M059J (cell line): ENCODE measurements around the gene CDKAL1. TPM values are rescaled to one million over a fixed set of nuclear protein-coding genes. Genes with fewer than 3 reads are reported as not detected.
A peak's percentile ranks its signal among the peaks of the same experiment; 100 is the strongest.

Experiments
- DNase-seq: peaks from one replicate; pipeline ENCODE4 v3.0.0-alpha.2; 2012; ENCODE audit warnings: low read depth
- total RNA-seq: library from RNA; depleted of rRNA; stranded (reverse); fragments of >200 nt; shearing (Covaris generic); gene quantifications from 2 replicates; pipeline ENCODE4 v1.2.3, GENCODE V29; 2014

CDKAL1 gene
- total RNA-seq, 1 experiment from 2014 or later, result 36.4 TPM

DNA sequence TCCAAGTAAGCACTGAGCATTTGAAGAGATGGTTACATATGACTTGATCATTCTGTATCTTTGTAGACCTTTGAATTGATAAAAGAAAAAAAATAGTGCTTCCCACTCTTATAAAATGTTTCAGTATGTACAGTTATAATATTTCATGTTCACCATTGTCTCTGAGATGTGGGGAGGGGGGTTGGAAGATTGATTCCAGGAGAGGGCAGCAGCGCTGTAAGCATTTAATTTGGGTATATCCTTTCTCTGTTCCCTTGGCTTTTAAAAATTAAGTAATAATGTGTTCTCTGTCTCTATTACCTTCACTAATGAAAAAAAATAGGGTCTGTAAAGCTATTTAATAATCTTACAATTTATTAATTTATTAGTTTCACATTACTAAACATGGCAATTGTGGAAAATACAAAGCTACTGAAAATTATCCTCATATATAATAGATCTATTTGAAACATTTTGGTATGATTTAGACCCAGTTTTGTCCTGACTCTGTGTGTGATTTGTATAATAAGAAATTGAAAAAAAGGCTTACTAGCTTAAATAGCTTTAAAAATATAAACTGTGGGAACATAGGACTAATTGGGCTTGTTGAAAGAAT lies 341.2 kb downstream of the CDKAL1 start:
- DNase-seq, result peak; percentile 54

GRCh38 chr6:20876036-20876435 lies 341.8 kb downstream of the CDKAL1 start:
- DNase-seq, result peak; percentile 67

- no peak for DNase-seq
Measured at GRCh38 chr6:20876561-20876960, 342.3 kb downstream of the CDKAL1 start.

DNA sequence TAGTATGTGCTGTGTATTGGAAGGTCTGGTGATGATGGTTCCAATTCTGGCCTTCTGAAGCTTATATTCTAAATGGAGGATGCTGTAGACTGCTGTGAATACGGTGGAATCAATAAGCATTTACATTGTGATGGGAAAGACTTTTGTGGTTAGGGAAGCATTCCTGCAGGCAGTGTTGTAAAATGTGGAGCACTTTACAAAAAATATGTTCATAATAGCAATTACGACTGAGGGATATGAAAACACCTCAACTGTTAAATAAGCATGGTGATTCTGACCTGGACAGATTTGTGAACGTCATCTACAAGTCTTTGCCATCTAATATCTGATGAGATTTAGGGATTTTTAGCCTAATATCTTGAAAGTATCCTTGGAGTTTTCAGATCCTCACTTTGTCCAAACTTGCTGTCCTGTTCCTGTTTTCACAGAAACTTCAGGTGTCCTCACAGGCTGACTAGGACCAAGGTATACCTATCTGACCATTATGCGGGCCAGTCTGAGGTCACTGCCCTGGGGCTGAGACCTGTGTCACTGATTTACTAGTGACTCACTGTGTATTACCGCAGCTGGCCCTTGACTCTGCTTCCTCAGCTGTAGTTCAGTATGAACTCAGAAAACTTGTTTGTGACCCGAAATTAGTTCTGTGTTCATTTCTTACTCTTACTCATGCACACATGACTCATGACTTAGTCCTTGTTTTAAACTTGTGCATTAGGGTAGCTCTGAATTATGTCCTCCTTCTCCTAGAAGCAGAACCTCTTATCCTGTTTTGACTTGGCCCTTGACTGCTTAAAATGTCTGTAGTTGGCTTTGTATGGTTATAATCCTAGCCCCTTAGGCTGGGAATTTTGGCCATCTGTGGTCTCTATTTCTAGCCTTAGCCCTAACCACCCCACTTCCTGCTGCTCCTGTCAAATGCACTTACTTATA lies 343.0 kb downstream of the CDKAL1 start:
- peak; percentile 99 for DNase-seq

- DNase-seq, result no peak
Measured at GRCh38 chr6:20879121-20879520, 344.9 kb downstream of the CDKAL1 start.

DNA sequence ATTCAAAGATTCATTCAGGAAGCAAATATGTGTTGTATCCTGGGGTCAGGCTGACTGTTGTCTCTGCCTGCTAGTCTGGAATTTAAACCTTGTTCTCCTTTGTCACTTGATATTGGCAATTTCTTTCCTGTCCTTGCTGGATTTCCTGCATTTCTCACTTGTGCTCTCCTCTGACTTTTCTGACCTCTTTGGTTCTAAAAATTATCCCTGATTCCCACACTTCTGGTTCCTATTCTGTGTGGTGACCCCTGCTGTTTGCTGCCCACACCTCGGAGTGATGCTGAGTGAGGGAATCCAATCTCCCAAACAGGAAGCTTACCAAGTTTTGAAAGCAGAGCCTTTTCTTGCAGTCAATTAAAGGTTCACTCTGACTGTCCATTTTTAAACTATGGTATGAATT lies 345.3 kb downstream of the CDKAL1 start:
- peak; percentile 16 for DNase-seq

- no peak for DNase-seq
Measured at GRCh38 chr6:20881365-20881764, 347.1 kb downstream of the CDKAL1 start.

DNA sequence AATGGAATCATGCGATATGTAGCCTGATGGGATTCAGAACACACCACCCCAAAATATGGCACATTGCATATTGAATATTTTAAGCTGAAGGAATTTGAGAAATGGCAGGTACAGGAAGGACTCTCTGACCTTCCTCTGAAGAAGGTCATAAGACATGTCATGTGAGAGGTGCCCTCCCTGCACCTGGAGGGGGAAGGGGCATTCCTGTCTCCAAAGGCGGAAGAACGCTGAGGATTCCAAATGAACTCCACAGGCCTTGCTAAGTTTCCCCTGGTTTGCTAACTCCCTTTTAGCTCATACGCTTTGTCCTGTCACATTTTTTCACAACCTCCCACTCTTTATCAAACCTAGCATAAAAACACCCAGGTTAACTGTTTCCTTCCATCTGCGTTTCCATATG lies 347.8 kb downstream of the CDKAL1 start:
- no peak for DNase-seq

- DNase-seq, result no peak
Measured at GRCh38 chr6:20885076-20885475, 350.8 kb downstream of the CDKAL1 start.

GRCh38 chr6:20891161-20891560 lies 356.9 kb downstream of the CDKAL1 start:
- no peak for DNase-seq

- no peak for DNase-seq
Measured at GRCh38 chr6:20892365-20892764, 358.1 kb downstream of the CDKAL1 start.

GRCh38 chr6:20893412-20893811 lies 359.2 kb downstream of the CDKAL1 start:
- no peak for DNase-seq

- DNase-seq, result no peak
Measured at GRCh38 chr6:20900389-20901160, 366.3 kb downstream of the CDKAL1 start.

DNA sequence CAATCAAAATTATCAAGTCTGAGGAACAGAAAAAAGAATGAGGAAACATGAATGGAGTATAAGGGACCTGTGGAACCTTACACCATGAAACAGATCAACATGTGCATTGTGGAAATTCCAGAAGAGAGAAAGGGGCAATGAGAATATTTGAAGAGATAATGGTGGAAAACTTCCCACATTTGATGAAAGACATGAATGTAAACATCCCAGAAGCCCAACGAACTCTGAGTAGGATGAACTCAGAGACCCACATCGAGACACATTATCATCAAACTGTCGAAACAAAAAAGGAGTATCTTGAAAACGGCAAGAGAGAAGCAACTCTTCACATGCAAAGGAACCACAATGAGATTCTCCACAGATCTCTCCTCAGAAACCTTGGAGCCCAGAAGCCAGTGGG lies 371.1 kb downstream of the CDKAL1 start:
- no peak for DNase-seq

GRCh38 chr6:20906945-20907344 lies 372.7 kb downstream of the CDKAL1 start:
- DNase-seq, result peak; percentile 46

- no peak for DNase-seq
Measured at GRCh38 chr6:20907486-20908071, 373.3 kb downstream of the CDKAL1 start.

DNA sequence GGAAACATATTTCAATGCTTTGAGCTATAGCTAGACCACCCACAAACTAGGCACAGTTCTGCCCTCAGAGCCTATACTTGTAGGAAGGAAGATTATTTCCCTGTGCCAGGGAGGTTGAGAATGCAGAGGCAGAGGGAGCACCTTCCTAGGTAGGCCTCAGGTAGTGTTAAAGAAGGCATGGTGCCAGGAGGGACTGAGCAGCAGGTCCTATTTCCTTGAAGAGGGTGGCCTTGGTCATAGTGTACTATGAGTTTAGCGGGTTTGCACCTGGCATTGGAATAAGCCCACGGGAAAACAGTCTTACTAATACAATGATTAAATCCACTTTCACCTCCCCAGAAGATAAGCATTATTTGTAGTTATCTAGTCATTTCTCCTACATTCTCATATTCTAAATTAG lies 375.4 kb downstream of the CDKAL1 start:
- no peak for DNase-seq

DNA sequence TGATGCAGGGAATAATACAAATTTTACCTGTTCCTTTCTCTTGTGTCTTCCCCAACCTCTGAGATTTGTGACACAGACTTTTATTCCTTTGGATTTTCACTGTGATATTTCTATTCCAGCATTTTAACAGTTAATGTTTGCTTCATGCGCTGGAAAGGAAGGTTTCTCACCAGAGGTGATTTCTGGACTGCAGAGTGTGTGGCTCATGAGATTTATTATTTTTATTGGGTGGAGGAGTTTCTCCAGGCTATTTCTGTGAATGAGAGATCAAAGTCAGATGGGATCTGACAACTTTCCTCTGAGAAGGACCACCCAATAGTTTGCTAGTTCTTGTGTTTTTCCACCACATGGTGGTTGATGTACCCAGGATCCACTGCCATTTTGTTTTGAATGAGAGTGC lies 377.5 kb downstream of the CDKAL1 start:
- DNase-seq, result no peak

DNA sequence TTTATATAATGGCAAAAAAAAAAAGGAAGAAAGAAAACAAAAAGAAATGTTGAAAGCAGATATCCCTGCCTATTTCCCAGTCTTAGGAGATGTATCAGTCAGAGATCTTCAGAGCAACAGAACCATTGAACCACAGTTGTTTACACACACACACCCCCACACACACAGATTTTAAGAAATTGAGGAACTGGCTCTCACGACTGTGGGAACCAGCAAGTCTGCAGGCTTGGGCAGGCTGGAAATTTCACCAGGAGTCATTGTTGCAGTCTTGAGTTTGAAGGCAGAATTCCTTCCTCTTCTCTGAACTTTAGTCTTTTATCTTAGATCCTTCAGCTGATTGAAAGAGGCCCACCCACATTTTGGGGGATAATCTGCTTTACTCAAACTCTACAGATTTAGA lies 380.9 kb downstream of the CDKAL1 start:
- DNase-seq, result no peak

DNA sequence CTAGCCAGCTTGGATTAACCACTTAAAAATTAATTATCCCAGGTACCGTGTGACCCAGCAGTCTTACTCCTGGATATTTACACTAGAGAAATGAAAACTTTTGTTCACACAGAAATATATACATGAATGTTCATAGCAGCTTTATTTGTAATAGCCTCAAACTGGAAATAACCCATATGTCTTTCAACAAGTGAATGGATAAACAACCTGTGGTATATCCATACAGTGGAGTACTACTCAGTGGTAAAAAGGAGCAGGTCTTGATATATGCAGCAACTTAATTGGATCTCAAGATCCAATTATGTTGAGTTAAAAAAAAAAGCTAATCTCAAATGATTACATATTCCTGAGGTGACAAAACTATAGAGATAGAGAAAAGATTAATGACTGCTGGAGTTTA lies 381.4 kb downstream of the CDKAL1 start:
- no peak for DNase-seq

- DNase-seq, result peak; percentile 36
Measured at GRCh38 chr6:20916086-20916485, 381.8 kb downstream of the CDKAL1 start.

- no peak for DNase-seq
Measured at GRCh38 chr6:20918868-20919267, 384.6 kb downstream of the CDKAL1 start.
